WTC11 (cell line): ENCODE results near the gene FAM13C. TPM values are rescaled to one million over a fixed set of nuclear protein-coding genes. Genes with fewer than 3 reads are reported as not detected.

ENCODE experiments used
- ATAC-seq: fragments of 200-7000 bp; cut with Tn5 transposase; 2 replicates; pipeline ENCODE4 v1.10.0; 2021; ENCODE audit warnings: mild to moderate bottlenecking, moderate library complexity
- CTCF ChIA-PET: fragments of 300-600 bp; sonication (Branson Sonifier 250); formaldehyde crosslinking; loops from one replicate; lab custom pipeline; 2021; ENCODE audit warnings: antibody characterized with exemption; lab: Charles Lee
- POLR2A ChIA-PET: fragments of 350-600 bp; sonication (Branson Sonifier 250); formaldehyde crosslinking; loops from one replicate; lab custom pipeline; 2021; ENCODE audit warnings: antibody characterized with exemption; lab: Charles Lee
- DNase-seq: peaks from one replicate; pipeline ENCODE4 v3.0.0; 2021; ENCODE audit warnings: low spot score
- H3K27ac Mint-ChIP-seq: 2 replicates; pipeline ENCODE4 v1.8.0; 2021; ENCODE audit warnings: mixed read lengths
- H3K27me3 Mint-ChIP-seq: 2 replicates; pipeline ENCODE4 v1.8.0; 2021; ENCODE audit warnings: low read depth, mild to moderate bottlenecking, moderate library complexity, mixed read lengths
- H3K36me3 Mint-ChIP-seq: 2 replicates; pipeline ENCODE4 v1.8.0; 2021; ENCODE audit warnings: mixed read lengths
- H3K4me1 Mint-ChIP-seq: 2 replicates; pipeline ENCODE4 v1.8.0; 2022; ENCODE audit warnings: mixed read lengths
- H3K4me3 Mint-ChIP-seq: 2 replicates; pipeline ENCODE4 v1.8.0; 2021; ENCODE audit warnings: mild to moderate bottlenecking, moderate library complexity, mixed read lengths
- H3K9me3 Mint-ChIP-seq: 2 replicates; pipeline ENCODE4 v1.8.0; 2021; ENCODE audit warnings: mixed read lengths
- CTCF ChIP-seq: fragments of 200-600 bp; IDR thresholded peaks from 2 replicates; pipeline ENCODE4 v1.8.0; 2022; ENCODE audit warnings: antibody characterized with exemption
- E2F1 ChIP-seq: sonication (generic); formaldehyde crosslinking; IDR thresholded peaks from 2 replicates; pipeline ENCODE4 v1.8.0; 2022; ENCODE audit warnings: mild to moderate bottlenecking, missing genetic modification reagents
- FOXK1 ChIP-seq: sonication (generic); formaldehyde crosslinking; IDR thresholded peaks from 2 replicates; pipeline ENCODE4 v1.8.0; 2022; ENCODE audit warnings: mild to moderate bottlenecking, moderate library complexity, missing genetic modification reagents
- GTF2I ChIP-seq: fragments of 250-450 bp; sonication (Bioruptor Pico); conservative IDR thresholded peaks from 2 replicates; pipeline ENCODE4 v1.4.0; 2021; ENCODE audit warnings: mild to moderate bottlenecking
- HMGXB4 ChIP-seq: sonication (generic); formaldehyde crosslinking; IDR thresholded peaks from 2 replicates; pipeline ENCODE4 v1.8.1; 2023; ENCODE audit warnings: mild to moderate bottlenecking, moderate library complexity, missing genetic modification reagents
- NFYB ChIP-seq: sonication (generic); formaldehyde crosslinking; conservative IDR thresholded peaks from 2 replicates; pipeline ENCODE4 v1.8.0; 2022; ENCODE audit warnings: low read depth, missing genetic modification reagents
- NR2C2 ChIP-seq: sonication (generic); formaldehyde crosslinking; IDR thresholded peaks from 2 replicates; pipeline ENCODE4 v1.8.0; 2022; ENCODE audit warnings: mild to moderate bottlenecking, missing genetic modification reagents
- PREB ChIP-seq: sonication (generic); formaldehyde crosslinking; IDR thresholded peaks from 2 replicates; pipeline ENCODE4 v1.8.1; 2022; ENCODE audit warnings: mild to moderate bottlenecking, missing genetic modification reagents, moderate library complexity, borderline replicate concordance
- RELA ChIP-seq: sonication (generic); formaldehyde crosslinking; IDR thresholded peaks from 2 replicates; pipeline ENCODE4 v1.8.1; 2022; ENCODE audit warnings: missing genetic modification reagents, mild to moderate bottlenecking, borderline replicate concordance
- SMAD3 ChIP-seq: sonication (generic); formaldehyde crosslinking; IDR thresholded peaks from 2 replicates; pipeline ENCODE4 v1.8.0; 2022; ENCODE audit warnings: missing genetic modification reagents, mild to moderate bottlenecking, borderline replicate concordance
- SMAD4 ChIP-seq: sonication (generic); formaldehyde crosslinking; IDR thresholded peaks from 2 replicates; pipeline ENCODE4 v1.8.0; 2022; ENCODE audit warnings: mild to moderate bottlenecking, missing genetic modification reagents
- TEAD1 ChIP-seq: sonication (generic); formaldehyde crosslinking; IDR thresholded peaks from 2 replicates; pipeline ENCODE4 v1.8.0; 2022; ENCODE audit warnings: mild to moderate bottlenecking, missing genetic modification reagents
- TP53 ChIP-seq: sonication (generic); formaldehyde crosslinking; IDR thresholded peaks from 2 replicates; pipeline ENCODE4 v1.8.1; 2023; ENCODE audit warnings: mild to moderate bottlenecking, missing genetic modification reagents
- USF2 ChIP-seq: sonication (generic); formaldehyde crosslinking; IDR thresholded peaks from 2 replicates; pipeline ENCODE4 v1.8.1; 2023; ENCODE audit warnings: mild to moderate bottlenecking, missing genetic modification reagents, moderate library complexity
- ZNF138 ChIP-seq: sonication (generic); formaldehyde crosslinking; conservative IDR thresholded peaks from 2 replicates; pipeline ENCODE4 v1.8.1; 2022; ENCODE audit warnings: mild to moderate bottlenecking, moderate library complexity, missing genetic modification reagents
- ZNF396 ChIP-seq: fragments of 250-450 bp; sonication (Bioruptor Pico); IDR thresholded peaks from 2 replicates; pipeline ENCODE4 v1.8.0; 2021; ENCODE audit warnings: mild to moderate bottlenecking, moderate library complexity, borderline replicate concordance
- ZSCAN18 ChIP-seq: fragments of 250-450 bp; sonication (Bioruptor Pico); IDR thresholded peaks from 2 replicates; pipeline ENCODE4 v2.1.2; 2022; ENCODE audit warnings: mild to moderate bottlenecking, moderate library complexity
- total RNA-seq: library from RNA; stranded (reverse); gene quantifications from 3 replicates; pipeline ENCODE4 v1.2.3, GENCODE V29; 2021
- TF ChIP-seq, protein P1 (sequence below): sonication (generic); formaldehyde crosslinking; IDR thresholded peaks from 2 replicates; pipeline ENCODE4 v1.8.1; 2022; ENCODE audit warnings: low read depth, mild to moderate bottlenecking, moderate library complexity, missing genetic modification reagents, borderline replicate concordance
- TF ChIP-seq, protein P2 (sequence below): sonication (generic); formaldehyde crosslinking; IDR thresholded peaks from 2 replicates; pipeline ENCODE4 v1.8.0; 2023; ENCODE audit warnings: mild to moderate bottlenecking, missing genetic modification reagents

FAM13C gene
- total RNA-seq, 1 experiment from 2014 or later = 1.5 TPM

DNA sequence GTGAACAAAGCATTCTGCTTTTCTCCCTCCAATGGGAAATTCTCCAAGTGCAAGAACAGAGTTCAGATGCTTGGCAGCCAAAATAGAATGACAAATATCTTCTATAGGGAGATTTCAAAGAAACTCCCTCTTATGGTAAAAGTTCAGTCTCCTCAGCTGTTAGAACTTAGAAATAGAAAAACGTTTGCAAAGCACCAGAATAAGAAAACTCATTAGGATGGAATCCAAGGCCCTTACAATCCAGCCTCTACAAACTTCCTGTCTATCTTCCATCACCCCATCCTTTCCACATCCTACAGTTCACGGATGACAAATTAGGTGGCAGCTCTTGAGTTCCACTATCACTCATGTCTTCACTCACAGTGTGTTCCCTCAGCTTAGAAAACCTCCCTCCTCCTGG, 25.7 kb downstream of the FAM13C start:
- H3K27ac Mint-ChIP-seq = no peak overlapping the region
- CTCF ChIA-PET = no interaction called here
- ATAC-seq (no peak), DNase-seq (no peak)
- POLR2A ChIA-PET = no interaction called here
- peaks cover 7% of the 10 kb centered on the region; the same call in 1 of the 2 replicates for H3K36me3 Mint-ChIP-seq
- peaks cover 14% of the 10 kb centered on the region for H3K9me3 Mint-ChIP-seq
- H3K4me3 Mint-ChIP-seq = no peak overlapping the region
- H3K27me3 Mint-ChIP-seq = peaks cover 72% of the 10 kb centered on the region
- no peak for TF ChIP-seq CTCF
- TF ChIP-seq, protein P1, sequence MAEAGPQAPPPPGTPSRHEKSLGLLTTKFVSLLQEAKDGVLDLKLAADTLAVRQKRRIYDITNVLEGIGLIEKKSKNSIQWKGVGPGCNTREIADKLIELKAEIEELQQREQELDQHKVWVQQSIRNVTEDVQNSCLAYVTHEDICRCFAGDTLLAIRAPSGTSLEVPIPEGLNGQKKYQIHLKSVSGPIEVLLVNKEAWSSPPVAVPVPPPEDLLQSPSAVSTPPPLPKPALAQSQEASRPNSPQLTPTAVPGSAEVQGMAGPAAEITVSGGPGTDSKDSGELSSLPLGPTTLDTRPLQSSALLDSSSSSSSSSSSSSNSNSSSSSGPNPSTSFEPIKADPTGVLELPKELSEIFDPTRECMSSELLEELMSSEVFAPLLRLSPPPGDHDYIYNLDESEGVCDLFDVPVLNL (CRISPR knock-in tag) = no peak
- TF ChIP-seq GTF2I (CRISPR knock-in tag) = no peak
- TF ChIP-seq TP53 (CRISPR knock-in tag) = no peak
- no peak for TF ChIP-seq ZSCAN18
- TF ChIP-seq SMAD4 (CRISPR knock-in tag) = no peak
- no peak for TF ChIP-seq TEAD1
- no peak for TF ChIP-seq ZNF138 (CRISPR knock-in tag)
- no peak for TF ChIP-seq E2F1 (CRISPR knock-in tag)
- no peak for TF ChIP-seq HMGXB4 (CRISPR knock-in tag)
- TF ChIP-seq SMAD3 (CRISPR knock-in tag) = no peak
- no peak for TF ChIP-seq PREB
- no peak for TF ChIP-seq USF2
- TF ChIP-seq, protein P2, sequence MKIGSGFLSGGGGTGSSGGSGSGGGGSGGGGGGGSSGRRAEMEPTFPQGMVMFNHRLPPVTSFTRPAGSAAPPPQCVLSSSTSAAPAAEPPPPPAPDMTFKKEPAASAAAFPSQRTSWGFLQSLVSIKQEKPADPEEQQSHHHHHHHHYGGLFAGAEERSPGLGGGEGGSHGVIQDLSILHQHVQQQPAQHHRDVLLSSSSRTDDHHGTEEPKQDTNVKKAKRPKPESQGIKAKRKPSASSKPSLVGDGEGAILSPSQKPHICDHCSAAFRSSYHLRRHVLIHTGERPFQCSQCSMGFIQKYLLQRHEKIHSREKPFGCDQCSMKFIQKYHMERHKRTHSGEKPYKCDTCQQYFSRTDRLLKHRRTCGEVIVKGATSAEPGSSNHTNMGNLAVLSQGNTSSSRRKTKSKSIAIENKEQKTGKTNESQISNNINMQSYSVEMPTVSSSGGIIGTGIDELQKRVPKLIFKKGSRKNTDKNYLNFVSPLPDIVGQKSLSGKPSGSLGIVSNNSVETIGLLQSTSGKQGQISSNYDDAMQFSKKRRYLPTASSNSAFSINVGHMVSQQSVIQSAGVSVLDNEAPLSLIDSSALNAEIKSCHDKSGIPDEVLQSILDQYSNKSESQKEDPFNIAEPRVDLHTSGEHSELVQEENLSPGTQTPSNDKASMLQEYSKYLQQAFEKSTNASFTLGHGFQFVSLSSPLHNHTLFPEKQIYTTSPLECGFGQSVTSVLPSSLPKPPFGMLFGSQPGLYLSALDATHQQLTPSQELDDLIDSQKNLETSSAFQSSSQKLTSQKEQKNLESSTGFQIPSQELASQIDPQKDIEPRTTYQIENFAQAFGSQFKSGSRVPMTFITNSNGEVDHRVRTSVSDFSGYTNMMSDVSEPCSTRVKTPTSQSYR = no peak
- TF ChIP-seq NFYB (CRISPR knock-in tag) = no peak
- TF ChIP-seq RELA (CRISPR knock-in tag) = no peak
- no peak for TF ChIP-seq NR2C2 (CRISPR knock-in tag)
- no peak for TF ChIP-seq FOXK1 (CRISPR knock-in tag)
- TF ChIP-seq ZNF396 (CRISPR knock-in tag) = no peak
- TF ChIP-seq, all 79 proteins: peak for 0
- peaks cover 7% of the 10 kb centered on the region; the same call in 1 of the 2 replicates for H3K4me1 Mint-ChIP-seq
